Measurements from ENCODE around the gene HNRNPC.
"Not testable (repeated sequence)": the region's sequence is repeated elsewhere in the genome, so short reads cannot be mapped to it uniquely, and the experiment has no call there.

HNRNPC gene

GRCh38 chr14:21287168-21287567, 17.9 kb upstream of the HNRNPC start:
- Mint-ChIP-seq H3K4me3 (no peak overlapping the region), H3K4me1 (ENCODE audit: low read depth) (no peaks in the 10 kb centered on the region), H3K27ac (no peak overlapping the region), H3K9me3 (no peaks in the 10 kb centered on the region), H3K36me3 (ENCODE audit: low read depth) (no peaks in the 10 kb centered on the region), H3K27me3 (peaks cover 4% of the 10 kb centered on the region)

GRCh38 chr14:21286516-21286915, 17.3 kb upstream of the HNRNPC start:
- not testable (repeated sequence) for H3K27me3 Mint-ChIP-seq; H3K27ac Mint-ChIP-seq; H3K9me3 Mint-ChIP-seq; H3K4me1 Mint-ChIP-seq (ENCODE audit: low read depth); H3K4me3 Mint-ChIP-seq; H3K36me3 Mint-ChIP-seq (ENCODE audit: low read depth)

GRCh38 chr14:21281917-21282316, 12.7 kb upstream of the HNRNPC start:
- H3K4me3 Mint-ChIP-seq; H3K27me3 Mint-ChIP-seq; H3K27ac Mint-ChIP-seq; H3K9me3 Mint-ChIP-seq; H3K36me3 Mint-ChIP-seq (ENCODE audit: low read depth); H3K4me1 Mint-ChIP-seq (ENCODE audit: low read depth): not testable (repeated sequence)

DNA sequence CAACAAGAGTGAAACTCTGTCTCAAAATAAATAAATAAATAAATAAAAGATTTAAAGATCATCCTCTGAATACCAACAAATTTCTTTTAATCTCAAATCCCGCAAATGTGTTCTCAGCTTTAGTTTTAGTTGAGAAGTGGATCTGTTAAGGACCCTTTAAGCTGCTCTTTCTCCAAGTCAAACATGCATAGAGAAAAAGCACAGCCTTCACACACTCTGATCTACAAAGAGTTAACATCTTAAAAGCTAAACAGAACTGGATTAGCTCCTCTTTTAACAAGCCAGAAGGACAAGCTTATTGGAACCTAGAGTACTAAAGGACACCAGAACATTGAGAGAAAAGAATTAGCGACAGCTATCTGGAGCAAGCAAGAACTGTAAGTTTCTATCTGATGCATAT, 10.5 kb upstream of the HNRNPC start, which contains the start of gene RPGRIP1:
Gene RPGRIP1, plus strand, starts transcription at position 301 of the 400 bp plus-strand sequence. CDS start 7,894 bp downstream, outside the sequence.
- no peak within 1 kb of the TSS for H3K4me3 Mint-ChIP-seq
- no peaks in the 10 kb centered on the region for H3K4me1 Mint-ChIP-seq (ENCODE audit: low read depth)
- no peaks in the 10 kb centered on the region for H3K36me3 Mint-ChIP-seq (ENCODE audit: low read depth)
- no peak within 1 kb of the TSS for H3K27ac Mint-ChIP-seq
- H3K27me3 Mint-ChIP-seq: no peaks in the 10 kb centered on the region
- H3K9me3 Mint-ChIP-seq: no peaks in the 10 kb centered on the region

DNA sequence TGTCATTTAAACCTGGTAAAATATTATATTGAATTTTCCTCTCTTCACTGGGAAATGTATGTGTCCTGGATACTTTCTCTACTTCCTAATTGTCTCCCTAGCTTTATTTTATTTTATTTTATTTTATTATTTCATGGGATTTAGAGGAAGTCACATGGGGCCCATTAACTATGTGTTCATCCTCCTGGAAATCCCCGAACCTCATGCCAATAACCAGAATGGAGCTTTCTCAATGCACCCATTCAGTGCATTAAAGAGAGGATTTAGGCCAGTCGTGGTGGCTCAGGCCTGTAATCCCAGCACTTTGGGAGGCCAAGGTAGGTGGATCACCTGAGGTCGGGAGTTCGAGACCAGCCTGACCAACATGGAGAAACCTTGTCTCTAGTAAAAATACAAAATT, 9.4 kb upstream of the HNRNPC start:
- Mint-ChIP-seq H3K4me3 (no peak overlapping the region), H3K9me3 (no peaks in the 10 kb centered on the region), H3K4me1 (ENCODE audit: low read depth) (no peaks in the 10 kb centered on the region), H3K36me3 (ENCODE audit: low read depth) (no peaks in the 10 kb centered on the region), H3K27ac (no peak overlapping the region), H3K27me3 (no peaks in the 10 kb centered on the region)

- H3K27ac Mint-ChIP-seq: no peak overlapping the region
Observed at GRCh38 chr14:21275261-21275858, 6.1 kb upstream of the HNRNPC start.

DNA sequence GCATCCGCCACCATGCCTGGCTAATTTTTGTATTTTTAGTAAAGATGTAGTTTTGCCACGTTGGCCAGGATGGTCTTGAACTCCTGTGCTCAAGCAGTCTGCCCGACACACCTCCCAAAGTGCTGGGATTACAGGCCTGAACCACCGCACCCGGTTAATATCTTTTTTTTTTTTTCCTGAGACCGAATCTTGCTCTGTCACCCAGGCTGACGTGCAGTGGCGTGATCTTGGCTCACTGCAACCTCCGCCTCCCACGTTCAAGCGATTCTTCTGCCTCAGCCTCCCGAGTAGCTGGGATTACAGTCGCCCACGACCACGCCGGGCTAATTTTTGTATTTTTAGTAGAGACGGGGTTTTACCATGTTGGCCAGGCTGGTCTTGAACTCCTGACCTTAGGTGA, 3.4 kb upstream of the HNRNPC start:
- Mint-ChIP-seq H3K4me1 (ENCODE audit: low read depth) (peaks cover 12% of the 10 kb centered on the region), H3K36me3 (ENCODE audit: low read depth) (peaks cover 17% of the 10 kb centered on the region)
- H3K9me3 Mint-ChIP-seq, H3K4me3 Mint-ChIP-seq, H3K27me3 Mint-ChIP-seq, H3K27ac Mint-ChIP-seq: not testable (repeated sequence)

More at GRCh38 chr14:21275261-21275858, 6.1 kb upstream of the HNRNPC start:
- H3K4me3 Mint-ChIP-seq: no peak overlapping the region
- H3K36me3 Mint-ChIP-seq (ENCODE audit: low read depth): no peaks in the 10 kb centered on the region
- H3K27me3 Mint-ChIP-seq: no peaks in the 10 kb centered on the region
- H3K9me3 Mint-ChIP-seq: no peaks in the 10 kb centered on the region
- H3K4me1 Mint-ChIP-seq (ENCODE audit: low read depth): peaks cover 3% of the 10 kb centered on the region

- Mint-ChIP-seq H3K36me3 (ENCODE audit: low read depth) (peaks cover 54% of the 10 kb centered on the region), H3K4me3 (peak overlapping the region; percentile 93), H3K27me3 (no peaks in the 10 kb centered on the region), H3K9me3 (no peaks in the 10 kb centered on the region), H3K4me1 (ENCODE audit: low read depth) (peaks cover 47% of the 10 kb centered on the region), H3K27ac (peak overlapping the region; percentile 99)
Observed at GRCh38 chr14:21268617-21269251, 508 bp downstream of the HNRNPC start.

- Mint-ChIP-seq H3K27me3 (no peaks in the 10 kb centered on the region), H3K4me3 (peak overlapping the region; percentile 93), H3K4me1 (ENCODE audit: low read depth) (peaks cover 53% of the 10 kb centered on the region), H3K9me3 (no peaks in the 10 kb centered on the region), H3K27ac (peak overlapping the region; percentile 99), H3K36me3 (ENCODE audit: low read depth) (peaks cover 61% of the 10 kb centered on the region)
Observed at GRCh38 chr14:21267886-21268616, 1.2 kb downstream of the HNRNPC start.

- peaks cover 67% of the 10 kb centered on the region for H3K36me3 Mint-ChIP-seq (ENCODE audit: low read depth)
- H3K27me3 Mint-ChIP-seq: no peaks in the 10 kb centered on the region
- H3K27ac Mint-ChIP-seq: peak overlapping the region; percentile 99
- H3K9me3 Mint-ChIP-seq: no peaks in the 10 kb centered on the region
- peaks cover 60% of the 10 kb centered on the region for H3K4me1 Mint-ChIP-seq (ENCODE audit: low read depth)
- peak overlapping the region; percentile 93 for H3K4me3 Mint-ChIP-seq
Observed at GRCh38 chr14:21267431-21267845, 1.8 kb downstream of the HNRNPC start.

- peak overlapping the region; percentile 93 for H3K4me3 Mint-ChIP-seq
- H3K27ac Mint-ChIP-seq: peak overlapping the region; percentile 99
- H3K9me3 Mint-ChIP-seq: no peaks in the 10 kb centered on the region
- peaks cover 93% of the 10 kb centered on the region for H3K36me3 Mint-ChIP-seq (ENCODE audit: low read depth)
- no peaks in the 10 kb centered on the region for H3K27me3 Mint-ChIP-seq
- peaks cover 80% of the 10 kb centered on the region for H3K4me1 Mint-ChIP-seq (ENCODE audit: low read depth)
Observed at GRCh38 chr14:21264025-21264801, 5.0 kb downstream of the HNRNPC start.

- no peaks in the 10 kb centered on the region for H3K9me3 Mint-ChIP-seq
- H3K27ac Mint-ChIP-seq: peak overlapping the region; percentile 99
- peak overlapping the region; percentile 93 for H3K4me3 Mint-ChIP-seq
- H3K4me1 Mint-ChIP-seq (ENCODE audit: low read depth): peaks cover 87% of the 10 kb centered on the region
- H3K27me3 Mint-ChIP-seq: no peaks in the 10 kb centered on the region
- H3K36me3 Mint-ChIP-seq (ENCODE audit: low read depth): peaks cover 93% of the 10 kb centered on the region
Observed at GRCh38 chr14:21263284-21264024, 5.8 kb downstream of the HNRNPC start.

- Mint-ChIP-seq H3K27me3 (no peaks in the 10 kb centered on the region), H3K36me3 (ENCODE audit: low read depth) (peaks cover 89% of the 10 kb centered on the region), H3K4me1 (ENCODE audit: low read depth) (peaks cover 94% of the 10 kb centered on the region), H3K4me3 (peak overlapping the region; percentile 93), H3K9me3 (no peaks in the 10 kb centered on the region), H3K27ac (peak overlapping the region; percentile 99)
Observed at GRCh38 chr14:21262410-21262809, 6.8 kb downstream of the HNRNPC start.

DNA sequence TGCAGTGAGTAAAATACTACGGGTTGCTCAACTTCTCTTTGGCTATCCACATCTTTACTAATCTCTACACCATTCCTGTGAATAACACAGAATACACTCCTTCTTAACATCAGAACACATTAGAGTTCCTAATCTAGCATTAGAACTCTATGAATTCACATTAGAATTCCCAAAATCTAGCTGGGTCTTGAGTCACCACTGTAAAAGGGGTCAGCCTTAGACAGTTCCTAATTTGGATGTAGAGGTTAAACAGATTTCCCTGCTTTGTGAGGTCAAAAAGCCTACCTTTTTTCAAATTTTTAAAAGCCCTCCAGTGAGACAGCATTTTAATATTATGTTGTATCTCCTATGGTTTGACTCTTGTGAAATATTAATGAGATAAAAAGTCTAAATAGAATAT, 7.4 kb downstream of the HNRNPC start:
- Mint-ChIP-seq H3K27ac (peak overlapping the region; percentile 99), H3K27me3 (no peaks in the 10 kb centered on the region), H3K4me1 (ENCODE audit: low read depth) (peaks cover 96% of the 10 kb centered on the region), H3K36me3 (ENCODE audit: low read depth) (peaks cover 90% of the 10 kb centered on the region), H3K4me3 (peak overlapping the region; percentile 93), H3K9me3 (no peaks in the 10 kb centered on the region)
